ENCODE data around the gene P2RY6.
"Not testable (repeated sequence)": the region's sequence is repeated elsewhere in the genome, so short reads cannot be mapped to it uniquely, and the experiment has no call there.

The P2RY6 gene

GRCh38 chr11:73262851-73263495 lies 9.2 kb upstream of the P2RY6 start:
- DNase-seq: no peak

- DNase-seq: no peak
These were observed 8.5 kb upstream of the P2RY6 start for GRCh38 chr11:73263640-73264039.

DNA sequence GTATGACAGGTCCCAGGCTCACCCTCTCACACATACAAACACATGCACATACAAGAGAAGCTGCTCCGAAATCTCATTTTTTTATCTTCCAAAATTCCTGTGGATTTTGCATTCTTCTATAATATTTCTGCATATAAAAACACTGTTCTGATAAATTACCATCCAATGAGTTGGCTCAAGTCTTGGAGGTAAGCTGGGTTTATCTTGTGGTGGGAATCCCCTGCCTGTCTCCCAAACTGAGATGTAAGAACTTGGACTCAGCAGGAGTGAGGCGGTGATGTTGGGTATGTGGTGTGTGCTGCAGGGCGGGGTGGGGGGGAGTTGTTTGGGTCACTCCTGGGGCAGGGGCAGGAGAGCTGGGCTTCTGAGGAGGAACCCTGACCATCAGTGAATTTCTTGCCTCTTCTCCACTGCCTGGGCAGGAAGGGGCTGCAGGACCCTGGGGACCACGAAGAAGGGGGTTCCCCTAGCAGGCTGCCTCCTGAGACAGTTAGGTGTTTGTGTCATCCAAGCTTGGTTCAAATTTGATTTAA lies 6.8 kb upstream of the P2RY6 start:
- no peak for DNase-seq

DNA sequence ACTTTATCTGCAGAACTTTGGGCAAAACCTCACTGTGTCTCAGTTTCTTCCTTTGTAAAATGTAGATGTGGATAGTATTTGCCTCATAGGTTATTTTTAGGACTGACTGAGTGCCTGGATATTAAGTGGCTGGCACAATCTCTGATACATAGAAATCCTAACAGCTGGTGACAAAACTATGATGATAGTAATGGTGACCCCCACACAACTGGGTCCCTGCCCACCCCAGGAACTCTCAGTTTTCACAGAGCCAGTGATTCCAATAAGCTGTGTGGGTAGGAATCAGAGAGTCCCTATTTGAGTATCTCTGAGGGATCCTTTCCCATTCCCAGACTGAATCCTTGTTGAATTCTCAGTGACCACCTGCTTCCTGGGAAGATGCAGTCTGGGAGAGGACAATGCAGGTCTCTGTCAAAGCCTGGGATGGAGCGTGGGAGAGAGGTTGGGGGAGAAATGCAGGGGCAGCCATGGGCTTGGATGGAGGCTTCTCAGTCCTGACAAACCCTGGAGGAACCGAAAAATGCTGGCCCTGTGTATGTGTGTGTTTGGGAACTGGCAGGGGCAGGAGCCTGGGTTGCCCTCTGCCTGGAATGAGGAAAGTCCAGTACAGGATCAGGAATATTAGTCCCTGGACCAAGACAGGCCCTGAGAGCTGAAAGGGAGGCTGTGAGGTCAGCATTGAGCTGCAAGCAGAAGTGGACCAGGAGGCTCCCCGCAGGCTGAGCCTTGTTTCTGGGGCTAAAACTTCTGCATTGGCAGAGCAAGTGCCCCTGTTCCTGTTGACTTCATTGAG lies 6.1 kb upstream of the P2RY6 start:
- no peak for DNase-seq

DNA sequence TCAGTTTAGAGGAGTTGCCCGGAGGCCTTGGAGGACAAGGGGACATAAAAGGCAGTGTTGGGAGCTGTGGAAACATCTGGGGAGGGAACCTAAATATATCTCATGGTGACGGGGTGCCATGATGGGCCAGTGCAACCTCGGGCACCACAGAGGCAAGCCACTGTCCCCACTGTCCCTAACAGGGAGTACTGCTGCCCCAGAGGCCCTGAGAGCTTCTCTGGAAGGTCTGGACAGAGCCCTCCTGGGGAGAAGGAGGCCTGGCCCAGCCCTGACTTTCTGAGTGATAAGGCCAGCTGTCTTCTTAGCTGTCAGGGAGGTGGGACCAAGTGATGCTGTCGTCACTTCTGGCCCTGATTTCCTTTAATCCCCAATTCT lies 5.5 kb upstream of the P2RY6 start:
- DNase-seq: no peak

- no peak for DNase-seq
These were observed 4.9 kb upstream of the P2RY6 start for GRCh38 chr11:73267122-73267846.

DNA sequence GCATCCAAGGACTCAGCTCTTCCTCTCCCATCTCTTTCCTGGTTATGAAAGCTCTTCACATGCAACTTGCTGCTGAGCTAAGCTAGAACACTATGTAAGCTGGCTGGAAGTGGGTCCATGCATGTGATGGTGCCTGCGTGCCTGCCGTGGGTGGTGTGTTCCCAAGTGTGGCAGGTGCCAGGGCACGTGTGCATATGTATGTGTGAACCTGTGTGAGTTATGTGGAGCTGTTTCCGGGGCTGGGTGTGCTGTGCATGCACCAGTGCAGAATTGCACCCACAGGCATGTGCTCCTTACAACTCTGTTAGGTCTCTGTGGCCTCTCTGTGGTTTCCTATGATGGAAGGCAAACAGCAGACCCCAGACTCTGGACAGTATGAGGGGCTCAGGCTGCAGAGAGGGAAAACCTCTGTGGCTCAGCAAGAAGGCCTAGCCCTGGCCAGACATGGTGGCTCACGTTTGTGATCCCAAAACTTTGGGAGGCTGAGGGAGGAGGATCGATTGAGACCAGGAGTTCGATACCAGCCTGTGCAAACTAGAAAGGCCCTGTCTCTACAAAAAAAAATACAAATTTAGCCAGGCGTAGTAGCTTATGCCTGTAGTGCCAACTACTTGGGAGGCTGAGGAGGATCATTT lies 4.1 kb upstream of the P2RY6 start:
- no peak for DNase-seq

- DNase-seq: no peak
These were observed 3.4 kb upstream of the P2RY6 start for GRCh38 chr11:73268671-73269271.

DNA sequence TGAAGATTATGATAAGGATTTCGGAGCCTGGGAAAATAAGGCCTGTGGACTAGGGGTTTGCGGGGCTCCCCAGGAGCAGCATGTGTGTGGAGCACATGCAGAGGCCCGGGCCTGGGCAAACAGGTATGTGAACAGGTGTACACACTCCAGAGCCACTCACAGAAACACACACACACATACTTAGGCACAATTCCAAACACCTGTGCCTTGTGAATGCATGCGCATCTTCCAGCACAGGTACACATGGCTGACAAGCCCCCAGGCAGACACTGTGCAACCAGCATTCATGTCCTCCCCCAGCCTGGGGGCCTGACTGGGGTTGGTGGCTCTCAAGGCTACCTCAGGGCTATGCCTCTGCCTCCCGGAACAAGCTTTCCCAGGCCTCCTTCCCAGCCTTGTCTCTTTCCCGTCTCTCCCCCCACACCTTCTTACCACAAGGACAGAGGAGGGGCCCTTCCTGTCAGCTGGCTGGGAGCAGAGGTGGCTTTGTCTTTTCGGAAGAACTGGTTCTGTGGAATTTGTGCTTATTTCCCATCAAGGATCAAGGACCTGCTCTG lies 2.6 kb upstream of the P2RY6 start:
- DNase-seq: no peak

- no peak for DNase-seq
These were observed 1.9 kb upstream of the P2RY6 start for GRCh38 chr11:73270016-73270854.

DNA sequence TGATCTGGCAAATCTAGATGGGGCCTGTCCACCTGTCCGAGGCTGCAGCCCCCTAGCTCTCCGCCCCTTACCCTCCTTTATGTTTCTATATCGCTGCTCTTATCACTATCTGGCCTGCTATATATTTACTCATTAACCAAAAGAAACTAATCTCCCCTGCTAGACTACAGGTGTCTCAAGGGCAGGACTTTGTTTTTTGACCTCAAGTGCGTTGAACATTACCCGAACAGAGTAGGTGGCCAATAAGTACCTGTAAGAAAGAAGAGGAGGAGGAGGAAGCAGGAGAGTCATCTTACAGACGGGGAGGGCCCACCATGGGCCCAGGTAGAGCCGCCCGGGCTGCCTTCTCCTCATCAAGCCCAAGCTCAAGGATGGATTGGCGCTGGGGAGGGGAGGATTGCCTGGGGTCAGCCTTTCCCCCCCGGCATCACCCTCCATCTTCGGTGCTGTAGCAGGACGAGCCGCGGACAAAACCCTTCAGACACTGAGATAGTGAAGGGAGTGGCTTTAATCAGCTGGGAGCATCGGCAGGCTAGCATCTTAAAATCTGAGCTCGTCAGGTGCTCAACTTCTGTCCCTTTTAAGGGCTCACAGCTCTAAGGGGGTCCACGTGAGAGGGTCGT lies 1.2 kb upstream of the P2RY6 start:
- DNase-seq: no peak

GRCh38 chr11:73271478-73271865 lies 666 bp upstream of the P2RY6 start:
- not testable (repeated sequence) for DNase-seq

GRCh38 chr11:73272680-73273038 lies 521 bp downstream of the P2RY6 start:
- DNase-seq: no peak

GRCh38 chr11:73273222-73273895 lies 1.2 kb downstream of the P2RY6 start:
- DNase-seq: no peak

GRCh38 chr11:73274191-73274590 lies 2.1 kb downstream of the P2RY6 start:
- not testable (repeated sequence) for DNase-seq

GRCh38 chr11:73274722-73275380 lies 2.7 kb downstream of the P2RY6 start:
- DNase-seq: no peak

DNA sequence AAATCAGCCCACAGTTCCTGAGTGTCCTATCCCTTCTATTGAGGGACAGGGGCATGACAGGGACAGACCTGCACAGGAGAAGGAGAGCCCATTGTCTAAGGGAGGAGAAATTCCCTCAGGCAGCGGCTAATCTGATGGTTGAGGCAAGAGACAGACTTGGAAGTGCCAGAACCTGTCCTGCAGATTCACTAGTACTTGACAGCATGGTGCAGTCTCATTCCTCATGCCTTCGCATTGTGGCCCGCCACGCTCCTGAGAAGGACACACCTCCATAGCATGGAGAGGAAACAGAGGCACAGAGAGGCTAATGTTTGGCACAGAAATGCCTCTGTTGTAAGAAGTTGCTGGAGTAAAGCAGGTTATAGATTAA lies 3.2 kb downstream of the P2RY6 start:
- DNase-seq: no peak

GRCh38 chr11:73277467-73277866 lies 5.3 kb downstream of the P2RY6 start:
- no peak for DNase-seq

DNA sequence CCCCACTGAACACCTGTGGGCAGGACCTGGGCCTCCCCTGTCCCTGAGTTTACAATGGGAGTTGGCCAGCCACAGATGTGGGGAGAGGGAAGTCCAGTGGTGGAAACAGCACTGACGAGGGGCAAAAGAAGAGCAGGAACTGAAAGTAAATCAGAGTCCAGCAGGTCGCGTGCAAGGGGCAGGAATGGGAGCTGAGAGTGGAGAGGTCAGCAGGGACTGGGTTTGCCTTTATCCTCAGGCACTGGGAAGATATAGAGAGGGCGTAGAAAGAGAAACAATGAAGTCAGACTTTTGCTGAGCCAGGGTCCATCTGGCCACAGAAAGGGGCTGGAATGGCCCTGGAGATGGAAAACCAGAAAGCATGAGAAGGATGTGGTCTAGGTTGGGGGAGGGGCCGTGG lies 8.5 kb downstream of the P2RY6 start:
- DNase-seq: no peak

- DNase-seq: no peak
These were observed 9.1 kb downstream of the P2RY6 start for GRCh38 chr11:73281201-73281741.

All from DMS79 (cell line).